Testis (tissue), 3 donors: ENCODE results near the gene ABTB1. TPM values are rescaled to one million over a fixed set of nuclear protein-coding genes. Genes with fewer than 3 reads are reported as not detected.

Source experiments
- DNase-seq: peaks from one replicate; pipeline ENCODE4 v3.0.0-alpha.2; 2019
- H3K27ac ChIP-seq, 2 donors: fragments of 200-600 bp; sonication (generic); one replicate each; pipeline ENCODE4 v1.5.1; 2019
- H3K27me3 ChIP-seq: fragments of 200-600 bp; sonication (generic); one replicate; pipeline ENCODE4 v1.5.1; 2019
- H3K36me3 ChIP-seq: fragments of 200-600 bp; sonication (generic); one replicate; pipeline ENCODE4 v1.5.1; 2017; ENCODE audit warnings: low read depth; ENCODE audit errors: missing control alignments
- H3K4me1 ChIP-seq: fragments of 200-600 bp; sonication (generic); one replicate; pipeline ENCODE4 v1.5.1; 2019
- H3K4me3 ChIP-seq, 2 donors: fragments of 200-600 bp; sonication (generic); one replicate each; pipeline ENCODE4 v1.5.1; 2017 to 2019
- H3K9me3 ChIP-seq: fragments of 200-600 bp; sonication (generic); one replicate; pipeline ENCODE4 v1.5.1; 2017
- CTCF ChIP-seq, 3 experiments: fragments of 450-650 bp in 2 of 3; fragments of 200-600 bp in 1 of 3; sonication (generic) in 1 of 3; IDR thresholded peaks; one replicate each; pipeline ENCODE4 v1.5.1; 2016 to 2019; ENCODE audit warnings: antibody characterized with exemption in 3 of 3, mild to moderate bottlenecking in 2 of 3, moderate library complexity in 1 of 3
- POLR2A ChIP-seq: fragments of 450-650 bp; IDR thresholded peaks from one replicate; pipeline ENCODE4 v1.6.1; 2017; ENCODE audit warnings: antibody characterized with exemption, mild to moderate bottlenecking, moderate library complexity
- WGBS, 2 donors: methylation state at CpG; one replicate each; pipeline ENCODE4 v1.1.5; 2018; 5-methylcytosine and 5-hydroxymethylcytosine counted together
- intact Hi-C: fragments of 100-400 bp; cut with DNase I; formaldehyde crosslinking; loops from one replicate; pipeline ENCODE4 v1.15.1; 2023; ENCODE audit warnings: low total_unique reads
- polyA plus RNA-seq: library from polyadenylated mRNA; stranded (reverse); fragments of 350-450 nt; fragmentation: Illumina TruSeq; extraction: RNeasy Lipid Tissue Mini Kit (QIAGEN cat#74804); gene quantifications from one replicate; pipeline ENCODE4 v1.2.3, GENCODE V29; 2014; ENCODE audit warnings: low read depth, low replicate concordance; ENCODE audit not compliant: insufficient read depth
- total RNA-seq, 2 donors: library from RNA; depleted of rRNA; stranded (reverse); fragments of >200 nt; gene quantifications; one replicate each; pipeline ENCODE4 v1.2.3, GENCODE V29; 2016

The ABTB1 gene
- total and polyA plus RNA-seq, 3 donors from 2014 or later, result 16.7 to 39.1 (median 28.7) TPM

GRCh38 chr3:127712881-127713771 lies 40.4 kb downstream of the ABTB1 start:
- intact Hi-C loops, result no loop called here
- no peaks in the 10 kb centered on the region for H3K36me3 ChIP-seq
- 68 to 74% methylated on average over 4 to 9 of the region's 9 CpGs for WGBS, 2 donors
- H3K27ac ChIP-seq, result no peak overlapping the region
- H3K27me3 ChIP-seq, result no peaks in the 10 kb centered on the region
- no peak for TF ChIP-seq CTCF (IDR thresholded peaks at IDR 0.05)
- H3K4me3 ChIP-seq, result no peak overlapping the region
- no peak for DNase-seq
- H3K9me3 ChIP-seq, result no peaks in the 10 kb centered on the region
- H3K4me1 ChIP-seq, result peaks cover 20% of the 10 kb centered on the region

GRCh38 chr3:127714125-127714571 lies 41.4 kb downstream of the ABTB1 start:
- Histone ChIP-seq H3K4me1 (peaks cover 18% of the 10 kb centered on the region), H3K4me3 (no peak overlapping the region), H3K9me3 (no peaks in the 10 kb centered on the region), H3K27ac (no peak overlapping the region), H3K27me3 (no peaks in the 10 kb centered on the region), H3K36me3 (no peaks in the 10 kb centered on the region)
- TF ChIP-seq CTCF (IDR thresholded peaks at IDR 0.05) (no peak), POLR2A (no peak)
- 50 to 65% methylated on average over 10 of the region's 10 CpGs for WGBS, 2 donors
- no peak for DNase-seq
- intact Hi-C loops, result no loop called here

DNA sequence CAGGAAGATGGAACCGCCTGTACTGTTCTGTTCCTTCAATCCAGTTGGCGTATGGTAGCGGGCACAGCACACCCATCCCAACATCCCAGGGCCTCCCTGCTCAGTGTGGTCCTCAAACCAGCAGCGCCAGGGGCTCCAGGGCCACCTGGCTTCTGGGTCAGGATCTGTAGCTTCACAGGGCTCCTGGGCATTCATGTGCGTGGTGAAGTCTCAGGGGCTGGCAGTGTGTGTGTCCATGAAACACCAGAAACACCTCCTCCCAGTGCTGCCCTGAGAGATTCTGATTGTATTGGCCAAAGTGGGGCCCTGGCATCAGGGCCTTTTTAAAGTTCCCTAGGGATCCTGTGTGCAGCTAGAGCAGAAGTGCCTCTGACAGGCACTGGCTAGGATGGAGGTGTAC lies 42.1 kb downstream of the ABTB1 start:
- DNase-seq, result no peak
- H3K9me3 ChIP-seq, result no peaks in the 10 kb centered on the region
- WGBS, 2 donors, result 95 to 100% methylated on average over 5 of the region's 5 CpGs
- H3K4me3 ChIP-seq, result no peak overlapping the region
- no peaks in the 10 kb centered on the region for H3K36me3 ChIP-seq
- intact Hi-C loops, result no loop called here
- TF ChIP-seq CTCF (IDR thresholded peaks at IDR 0.05) (no peak), POLR2A (no peak)
- H3K4me1 ChIP-seq, result peaks cover 18% of the 10 kb centered on the region
- H3K27ac ChIP-seq, result no peak overlapping the region
- no peaks in the 10 kb centered on the region for H3K27me3 ChIP-seq

DNA sequence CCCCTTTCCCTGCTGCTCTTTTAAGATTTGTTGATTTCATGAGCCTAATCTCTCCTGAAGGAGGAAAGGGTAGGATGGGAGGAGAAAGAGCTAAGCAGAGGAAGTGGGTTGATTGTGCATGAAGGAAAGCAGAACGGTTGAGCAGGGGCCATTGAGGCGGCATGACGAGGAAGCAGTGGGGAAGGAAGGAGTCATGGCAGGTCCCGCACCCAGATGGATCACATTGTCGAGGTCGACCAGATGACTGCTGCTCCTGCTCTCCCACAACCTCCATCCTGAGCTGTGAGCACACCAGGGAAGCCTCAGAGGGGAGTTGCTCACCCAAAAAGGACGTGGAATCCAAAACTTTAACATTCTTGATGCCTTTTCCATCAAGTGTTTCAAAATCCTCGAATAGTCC lies 42.8 kb downstream of the ABTB1 start:
- H3K4me3 ChIP-seq, result no peak overlapping the region
- no peaks in the 10 kb centered on the region for H3K27me3 ChIP-seq
- H3K36me3 ChIP-seq, result no peaks in the 10 kb centered on the region
- peaks cover 18% of the 10 kb centered on the region for H3K4me1 ChIP-seq
- no peak overlapping the region for H3K27ac ChIP-seq
- intact Hi-C loops, result no loop called here
- 70 to 78% methylated on average over 7 to 8 of the region's 8 CpGs for WGBS, 2 donors
- no peak for TF ChIP-seq CTCF (IDR thresholded peaks at IDR 0.05)
- TF ChIP-seq POLR2A, result no peak
- H3K9me3 ChIP-seq, result no peaks in the 10 kb centered on the region
- no peak for DNase-seq

DNA sequence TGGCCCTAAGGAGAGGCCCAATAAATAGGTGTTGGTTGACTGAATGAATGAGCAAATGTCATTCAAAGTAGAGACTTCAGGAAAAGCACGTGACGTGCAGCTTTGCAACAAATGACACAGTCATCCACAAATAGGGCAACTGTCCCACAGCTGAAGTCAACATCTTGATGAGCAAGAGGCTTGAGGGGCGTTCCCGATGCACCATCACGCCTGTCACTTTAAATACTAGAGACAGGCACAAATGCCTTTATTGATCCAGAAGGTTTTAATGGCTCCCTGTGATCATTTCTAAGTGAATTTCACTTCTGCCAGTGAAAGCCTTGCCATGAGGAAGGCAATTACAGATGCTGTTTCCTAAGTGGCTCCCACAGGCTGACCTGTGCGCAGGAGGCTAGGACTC lies 43.6 kb downstream of the ABTB1 start:
- Histone ChIP-seq H3K4me3 (no peak overlapping the region), H3K4me1 (peaks cover 18% of the 10 kb centered on the region), H3K27me3 (no peaks in the 10 kb centered on the region), H3K36me3 (no peaks in the 10 kb centered on the region), H3K9me3 (no peaks in the 10 kb centered on the region), H3K27ac (no peak overlapping the region)
- 94 to 96% methylated on average over 6 of the region's 6 CpGs for WGBS, 2 donors
- no peak for DNase-seq
- TF ChIP-seq POLR2A (no peak), CTCF (IDR thresholded peaks at IDR 0.05) (no peak)
- intact Hi-C loops, result no loop called here
